ENCODE data around the gene BUD23.
"Not testable (repeated sequence)": the region's sequence is repeated elsewhere in the genome, so short reads cannot be mapped to it uniquely, and the experiment has no call there.

The BUD23 gene

DNA sequence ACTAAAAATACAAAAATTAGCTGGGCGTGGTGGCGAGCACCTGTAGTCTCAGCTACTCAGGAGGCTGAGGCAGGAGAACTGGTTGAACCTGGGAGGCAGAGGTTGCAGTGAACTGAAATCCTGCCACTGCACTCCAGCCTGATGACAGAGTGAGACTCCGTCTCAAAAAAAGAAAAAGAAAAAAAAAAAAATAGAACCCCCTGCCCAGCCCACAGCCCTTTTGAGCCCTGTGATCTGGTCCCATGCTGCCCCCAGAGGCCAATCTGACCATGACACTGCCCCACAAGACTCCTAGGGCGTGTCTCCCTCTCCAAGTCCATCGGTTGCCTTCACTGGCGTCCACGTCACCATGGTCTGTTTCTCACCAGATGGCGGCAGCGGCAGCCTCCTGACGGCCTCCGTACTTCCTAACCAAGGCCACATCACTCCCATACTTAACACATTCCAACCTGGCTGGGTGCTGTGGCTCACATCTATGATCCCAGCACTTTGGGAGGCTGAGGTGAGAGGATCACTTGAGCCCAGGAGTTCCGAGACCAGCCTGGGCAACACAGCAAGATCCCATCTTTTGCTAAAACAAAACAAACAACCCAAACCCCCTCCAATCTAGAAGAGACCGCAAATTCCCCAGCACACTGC is 18.1 kb downstream of the BUD23 start:
- peak; percentile 76 for DNase-seq (ENCODE audit: low spot score)

DNA sequence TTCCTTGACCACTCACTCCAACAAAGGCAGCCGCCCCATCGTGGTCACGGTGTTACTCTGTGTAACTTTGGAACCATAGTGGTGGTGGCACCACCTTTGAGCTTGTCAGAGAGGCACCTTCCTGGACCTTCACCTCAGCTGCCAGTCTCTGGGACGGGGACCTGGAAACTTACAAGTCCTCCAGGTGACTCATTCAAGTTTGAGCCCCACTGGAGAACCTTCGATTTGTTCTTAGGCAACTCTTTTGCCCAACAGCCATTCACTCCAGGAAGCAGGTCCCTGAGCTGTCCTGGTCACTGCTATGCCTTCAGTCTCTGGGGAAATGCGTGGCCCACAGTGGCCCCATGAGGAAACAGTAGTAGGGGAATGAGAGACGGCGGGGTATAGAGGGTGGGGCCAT is 18.8 kb downstream of the BUD23 start:
- no peak for DNase-seq (ENCODE audit: low spot score)

DNA sequence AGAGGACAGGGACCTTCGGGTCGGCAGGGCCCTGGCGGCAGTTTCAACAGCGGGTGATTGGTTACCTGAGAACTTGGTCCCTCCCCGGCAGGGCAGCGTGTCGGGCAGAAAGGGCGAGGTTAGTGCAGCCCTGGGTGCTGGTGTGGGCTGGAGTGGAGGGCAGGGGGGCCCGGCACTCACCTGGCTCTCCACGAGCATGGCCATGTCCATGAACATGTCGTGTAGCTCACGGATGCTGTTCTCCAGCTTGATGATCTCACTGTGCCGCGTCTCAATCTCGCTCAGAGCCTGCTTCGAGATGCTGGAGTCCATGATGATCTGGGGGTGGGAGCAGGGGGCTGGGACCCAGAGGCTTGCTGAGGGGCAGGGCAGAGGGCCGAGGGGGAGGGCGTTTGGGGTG is 19.3 kb downstream of the BUD23 start:
- no peak for DNase-seq (ENCODE audit: low spot score)

DNA sequence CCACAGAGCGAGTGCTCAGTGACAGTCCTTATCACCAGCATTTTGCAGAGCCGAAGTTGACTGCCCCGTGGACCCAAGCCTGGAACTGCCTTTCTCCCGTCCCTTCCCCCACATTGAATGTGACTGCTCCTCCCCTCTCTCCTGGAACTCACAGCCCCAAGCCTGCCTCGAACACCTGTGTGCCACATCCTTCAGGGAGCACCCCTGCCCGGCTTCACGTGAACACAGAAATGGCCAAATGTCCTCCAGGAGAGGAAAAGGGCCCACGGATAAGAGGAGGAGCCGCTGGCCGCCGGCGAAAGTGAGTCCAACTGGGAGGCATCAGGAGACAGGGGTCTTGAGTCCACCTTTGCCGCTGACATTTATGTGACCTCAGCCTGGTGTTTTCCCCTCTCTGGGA is 19.8 kb downstream of the BUD23 start:
- no peak for DNase-seq (ENCODE audit: low spot score)

DNA sequence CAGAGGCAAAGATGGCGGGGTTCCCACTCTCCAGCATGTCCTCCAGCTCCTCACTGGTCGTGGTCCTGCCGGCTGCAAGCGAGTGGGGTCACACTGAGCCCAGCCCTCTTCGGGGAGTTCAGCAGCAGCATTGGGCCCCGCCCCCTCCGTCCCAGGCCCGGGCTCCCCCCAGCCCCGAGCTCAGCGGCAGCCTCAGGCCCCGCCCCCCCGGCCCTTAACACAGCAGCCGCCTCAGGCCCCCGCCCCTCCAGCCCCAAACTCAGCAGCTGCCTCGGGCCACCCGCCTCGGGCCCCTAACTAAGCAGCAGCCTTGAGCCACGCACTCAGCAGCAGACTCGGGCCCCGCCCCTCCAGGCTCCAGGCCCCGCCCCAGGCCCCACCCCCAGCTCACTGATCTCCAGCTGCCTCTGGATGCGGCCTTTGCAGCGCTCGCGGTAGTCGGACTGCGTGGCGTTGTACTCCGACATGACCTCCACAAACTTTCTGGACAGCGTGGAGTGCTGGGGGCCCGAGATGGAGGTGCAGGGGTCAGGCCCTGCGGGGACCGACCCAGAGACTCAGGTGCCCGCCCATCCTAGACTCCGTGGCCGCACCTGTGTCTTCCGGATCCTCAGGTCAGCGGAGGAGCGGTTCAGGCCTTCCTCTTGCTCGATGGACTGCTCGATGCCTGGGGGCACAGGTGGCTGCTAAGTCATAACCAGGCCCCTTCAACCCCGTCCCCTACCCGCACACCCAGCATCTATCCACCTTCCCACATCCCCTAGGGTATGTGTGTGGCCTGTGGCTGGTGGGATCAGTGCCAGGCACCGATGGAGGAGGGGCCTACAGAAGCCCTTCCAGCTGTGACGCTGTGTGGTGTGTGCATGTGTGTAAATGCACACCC is 20.6 kb downstream of the BUD23 start:
- no peak for DNase-seq (ENCODE audit: low spot score)

DNA sequence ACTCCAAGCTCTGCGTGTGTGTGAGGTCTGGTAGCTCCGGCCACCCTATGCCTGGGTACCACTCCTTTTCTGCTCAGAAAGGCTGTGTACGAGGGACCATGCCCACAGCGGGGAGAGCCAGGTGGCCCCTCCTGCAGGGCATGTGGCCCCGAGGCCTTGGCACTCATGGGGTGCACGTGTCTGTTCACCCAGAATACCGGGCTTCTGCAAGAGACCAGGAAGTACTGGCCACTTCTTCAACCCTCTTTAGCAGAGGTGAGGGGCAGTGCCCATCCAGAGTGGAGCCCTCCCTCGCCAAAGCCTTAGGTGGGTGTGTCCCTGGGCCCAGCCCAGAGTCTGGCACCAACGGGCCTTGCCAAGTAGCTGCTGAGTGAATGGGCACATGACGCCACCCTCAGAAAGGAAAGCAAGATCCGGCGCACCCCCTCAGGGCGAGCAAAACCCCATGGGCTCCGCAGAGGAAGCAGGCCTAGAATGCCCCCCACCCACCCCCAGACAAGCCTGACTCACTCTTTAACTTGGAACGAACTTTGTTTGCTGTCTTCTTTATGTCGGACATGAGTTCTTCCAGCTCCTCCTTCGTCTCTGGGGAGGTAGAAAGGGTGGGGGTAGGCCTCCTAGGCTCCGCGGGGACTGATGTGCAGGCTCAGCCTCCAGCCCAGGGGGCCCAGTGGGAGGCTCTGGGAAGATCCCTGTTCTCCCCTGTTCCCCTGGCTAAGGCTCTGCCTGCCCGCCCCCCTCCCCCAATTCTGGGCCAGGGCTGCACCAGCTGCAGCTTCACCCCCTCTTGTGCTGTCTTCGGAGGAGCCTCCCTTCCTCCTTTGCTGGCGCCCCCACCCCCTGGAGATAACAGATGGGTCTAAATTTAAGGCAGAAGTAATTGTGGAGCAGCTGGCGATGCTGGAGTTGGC is 21.5 kb downstream of the BUD23 start:
- no peak for DNase-seq (ENCODE audit: low spot score)

DNA sequence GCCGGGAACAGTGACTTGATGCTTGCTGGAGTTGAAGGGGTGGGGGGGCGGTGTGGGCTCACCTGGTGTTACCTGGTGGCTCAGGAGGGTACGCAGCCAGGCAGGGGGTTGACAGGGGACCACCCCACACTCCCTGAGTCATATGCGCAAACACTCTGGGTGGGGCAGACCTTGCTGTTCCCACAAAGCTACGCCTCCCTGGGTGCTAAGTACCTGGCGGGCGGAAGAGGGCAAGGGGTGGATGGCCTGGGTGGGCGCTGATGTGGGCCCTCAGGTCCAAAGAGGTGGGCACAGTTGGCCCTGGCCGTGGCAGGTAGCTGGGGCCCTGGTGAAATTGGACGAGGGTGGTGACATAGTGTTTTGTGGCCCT is 22.1 kb downstream of the BUD23 start:
- no peak for DNase-seq (ENCODE audit: low spot score)

DNA sequence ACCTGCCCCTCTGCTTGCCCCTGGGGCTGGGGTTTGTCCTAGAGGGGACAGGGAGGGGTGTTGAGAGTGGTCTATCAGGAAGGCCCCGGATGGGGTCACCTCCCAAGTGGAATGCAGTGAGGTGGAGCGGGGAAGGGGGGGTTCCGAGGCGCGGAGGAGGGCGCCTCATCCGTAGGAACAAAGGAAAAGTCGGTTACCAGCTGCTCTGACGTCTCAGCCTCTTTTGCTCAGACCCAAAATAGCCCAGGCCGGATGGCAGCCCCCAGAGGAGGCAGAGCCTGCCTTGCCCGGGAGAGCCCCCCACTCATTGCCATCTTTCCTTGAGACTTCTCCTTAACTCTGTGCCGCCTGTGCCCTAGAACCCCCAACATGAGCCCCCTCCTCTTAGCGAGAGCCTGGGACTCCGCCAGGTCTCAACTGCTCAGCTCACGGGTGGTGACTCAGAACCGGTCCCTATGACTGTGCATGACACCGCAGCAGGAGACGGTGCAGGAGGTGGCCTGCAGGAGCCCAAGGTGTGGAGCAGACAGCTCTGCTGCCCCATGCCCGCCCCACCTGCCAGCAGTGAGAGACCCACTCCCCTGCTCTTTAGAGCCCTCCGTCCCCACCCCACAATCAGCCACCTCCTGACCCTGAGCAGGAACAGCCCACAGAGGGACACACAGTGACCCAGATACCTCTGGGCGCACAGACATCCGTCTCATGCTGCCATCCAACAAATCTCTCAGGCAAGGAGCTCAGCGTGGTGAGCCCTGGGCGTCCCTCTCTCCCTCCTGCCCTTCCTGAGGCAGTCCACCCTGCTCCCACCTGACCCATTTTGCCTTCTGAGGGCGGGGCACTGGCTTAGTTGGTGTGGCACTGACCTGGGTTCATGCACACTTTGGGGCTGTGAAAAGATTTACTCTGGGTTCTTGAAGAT is 23.0 kb downstream of the BUD23 start:
- DNase-seq (ENCODE audit: low spot score): peak; percentile 52

DNA sequence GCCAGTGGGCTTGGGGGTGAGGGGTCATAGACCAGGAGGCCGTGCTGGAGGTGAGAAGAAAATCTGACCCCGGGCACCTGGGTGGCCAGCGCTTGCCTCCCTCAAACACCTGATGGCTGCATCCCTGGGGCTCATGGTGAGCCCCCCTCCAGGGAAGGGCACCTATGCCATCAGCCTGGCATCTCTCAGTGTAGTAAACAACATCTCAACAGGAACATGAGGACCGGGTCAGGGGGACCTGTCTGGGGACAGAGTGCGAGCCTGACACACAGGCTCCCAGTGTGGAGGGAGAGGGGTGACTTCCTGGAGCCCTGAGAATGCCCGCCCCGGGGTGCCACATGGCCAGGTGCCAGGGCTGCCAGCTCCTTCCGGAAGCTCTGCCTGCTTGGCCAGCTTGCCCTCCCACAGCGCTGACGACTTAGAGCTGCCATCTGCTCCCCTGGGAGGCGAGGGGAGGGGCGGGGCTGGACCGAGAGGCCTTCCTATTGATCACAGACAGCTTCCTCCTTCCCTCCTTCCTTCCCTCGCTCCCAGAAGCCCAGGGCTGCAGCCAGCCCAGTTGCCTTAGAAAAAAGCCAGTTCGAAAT is 23.7 kb downstream of the BUD23 start:
- no peak for DNase-seq (ENCODE audit: low spot score)

DNA sequence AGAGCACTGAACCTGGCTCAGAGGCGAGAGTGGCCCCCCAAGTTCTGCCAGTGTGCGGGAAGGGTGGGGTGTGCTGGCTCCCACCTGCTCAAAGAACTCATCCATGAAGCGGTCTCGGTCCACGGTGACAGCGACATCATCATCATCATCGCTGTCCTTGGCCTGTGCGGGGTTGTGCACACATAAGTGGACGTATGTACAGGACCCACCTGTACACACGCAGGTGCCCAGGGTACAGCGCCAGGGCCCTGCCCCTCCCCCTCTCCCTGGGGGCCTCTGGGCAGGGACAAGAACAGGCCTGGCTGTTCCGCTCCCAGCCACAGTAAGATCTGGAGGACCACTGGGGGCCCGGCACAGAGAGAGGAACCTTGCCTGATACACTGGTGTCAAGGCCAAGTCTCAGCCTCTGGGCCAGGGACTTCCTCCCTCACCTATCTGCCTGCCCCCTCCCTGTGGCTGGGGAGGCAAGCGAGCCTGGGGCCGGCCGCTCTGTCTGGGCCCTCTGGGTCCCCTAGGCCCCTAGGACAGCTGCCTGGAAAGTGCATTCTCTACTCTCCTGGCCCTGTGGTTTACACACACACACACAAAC is 25.7 kb downstream of the BUD23 start:
- no peak for DNase-seq (ENCODE audit: low spot score)

DNA sequence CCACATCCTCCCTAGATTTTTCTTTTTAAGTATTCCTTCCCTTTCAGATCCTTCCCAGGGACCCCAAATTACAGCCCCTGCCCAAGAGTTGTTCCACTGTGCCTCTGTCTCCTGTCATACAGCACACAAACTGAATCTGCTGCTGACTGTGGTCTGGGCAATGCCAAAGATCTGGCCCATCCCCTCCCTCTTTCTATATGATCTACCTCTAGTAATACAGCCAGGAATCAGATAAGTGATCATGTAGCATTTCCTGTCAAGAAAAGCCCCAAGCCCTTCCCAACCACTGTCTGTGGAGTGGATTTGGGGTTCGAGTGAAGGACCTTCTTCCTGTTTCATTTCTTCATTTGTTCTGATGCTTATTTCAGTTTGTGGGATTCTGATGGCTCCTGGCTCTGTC is 29.4 kb downstream of the BUD23 start:
- DNase-seq (ENCODE audit: low spot score): no peak

DNA sequence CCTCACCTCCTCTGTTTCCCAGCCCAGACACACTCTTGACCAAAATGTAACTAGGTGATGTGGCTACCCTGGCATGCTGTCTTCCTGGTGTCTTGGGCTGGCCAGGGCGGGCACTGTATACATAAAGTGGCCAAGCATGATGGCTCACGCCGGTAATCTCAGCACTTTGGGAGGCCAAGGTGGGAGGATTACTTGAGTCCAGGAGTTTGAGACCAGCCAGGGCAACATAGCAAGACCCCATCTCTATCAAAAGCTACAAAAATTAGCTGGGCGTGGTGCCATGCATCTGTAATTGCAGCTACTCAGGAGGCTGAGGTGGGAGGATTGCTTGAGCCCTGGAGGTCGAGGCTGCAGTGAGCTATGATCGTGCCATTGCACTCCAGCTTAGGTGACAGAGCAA is 29.9 kb downstream of the BUD23 start:
- DNase-seq (ENCODE audit: low spot score): not testable (repeated sequence)

DNA sequence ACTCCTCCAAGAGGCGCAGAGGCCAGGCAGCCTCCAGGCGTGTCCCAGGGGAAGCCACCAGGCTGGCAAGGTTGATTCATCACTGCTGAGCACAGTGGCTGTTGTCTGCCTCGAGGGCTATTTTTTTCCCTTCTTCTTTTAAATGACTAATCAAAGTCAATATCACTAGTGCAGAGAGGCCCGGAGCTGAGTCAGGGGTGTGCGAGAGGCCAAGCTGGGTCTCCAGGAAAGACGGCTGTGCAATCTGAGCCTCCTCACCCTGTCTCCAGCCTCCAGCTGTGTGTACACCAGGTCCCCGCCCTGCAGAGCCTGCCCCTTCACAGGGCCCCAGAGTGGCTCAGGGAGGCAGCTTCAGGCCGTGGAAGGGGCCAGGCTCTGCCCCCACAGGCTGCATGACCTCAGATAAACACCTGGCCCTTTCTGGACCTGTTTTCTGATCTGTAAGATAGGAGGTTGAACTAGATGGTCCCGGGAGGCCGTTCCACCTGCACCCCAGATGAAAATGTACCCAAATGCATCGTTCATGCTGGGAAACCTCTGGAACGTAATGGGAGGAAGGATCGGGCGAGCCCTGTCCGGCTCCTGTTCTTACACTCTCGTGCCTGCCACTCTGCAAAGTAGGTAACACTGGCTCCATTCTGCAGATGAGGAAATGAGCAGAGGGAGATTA is 32.4 kb downstream of the BUD23 start:
- DNase-seq (ENCODE audit: low spot score): peak; percentile 99

DNA sequence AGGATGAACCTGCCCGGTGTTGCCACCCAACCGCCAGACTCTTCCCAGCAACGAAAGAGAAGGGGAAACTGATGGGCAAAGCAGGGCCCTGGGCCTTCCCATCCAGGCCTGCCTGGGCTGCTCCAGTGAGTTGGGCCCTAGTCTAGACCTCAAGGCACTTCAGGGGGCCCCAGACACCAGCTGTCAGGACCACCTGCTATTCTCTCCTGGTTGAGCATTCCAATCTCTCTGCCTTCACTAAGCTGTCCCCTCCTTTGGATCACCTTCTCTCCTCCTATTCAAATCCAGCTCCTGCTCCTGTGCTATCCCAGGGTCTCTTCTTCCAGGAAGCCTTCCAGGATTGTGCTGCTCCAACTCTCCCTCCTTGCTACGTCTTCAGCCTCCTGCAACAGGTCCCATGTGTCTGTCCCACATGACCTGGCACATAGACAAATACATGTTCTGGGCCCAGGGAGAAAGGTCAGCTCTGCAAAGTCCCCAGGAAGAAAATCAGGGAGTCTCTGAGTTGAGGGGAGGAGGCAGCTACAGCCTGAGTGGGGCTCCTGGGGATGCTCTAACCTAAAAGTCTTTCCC is 33.0 kb downstream of the BUD23 start:
- DNase-seq (ENCODE audit: low spot score): no peak

DNA sequence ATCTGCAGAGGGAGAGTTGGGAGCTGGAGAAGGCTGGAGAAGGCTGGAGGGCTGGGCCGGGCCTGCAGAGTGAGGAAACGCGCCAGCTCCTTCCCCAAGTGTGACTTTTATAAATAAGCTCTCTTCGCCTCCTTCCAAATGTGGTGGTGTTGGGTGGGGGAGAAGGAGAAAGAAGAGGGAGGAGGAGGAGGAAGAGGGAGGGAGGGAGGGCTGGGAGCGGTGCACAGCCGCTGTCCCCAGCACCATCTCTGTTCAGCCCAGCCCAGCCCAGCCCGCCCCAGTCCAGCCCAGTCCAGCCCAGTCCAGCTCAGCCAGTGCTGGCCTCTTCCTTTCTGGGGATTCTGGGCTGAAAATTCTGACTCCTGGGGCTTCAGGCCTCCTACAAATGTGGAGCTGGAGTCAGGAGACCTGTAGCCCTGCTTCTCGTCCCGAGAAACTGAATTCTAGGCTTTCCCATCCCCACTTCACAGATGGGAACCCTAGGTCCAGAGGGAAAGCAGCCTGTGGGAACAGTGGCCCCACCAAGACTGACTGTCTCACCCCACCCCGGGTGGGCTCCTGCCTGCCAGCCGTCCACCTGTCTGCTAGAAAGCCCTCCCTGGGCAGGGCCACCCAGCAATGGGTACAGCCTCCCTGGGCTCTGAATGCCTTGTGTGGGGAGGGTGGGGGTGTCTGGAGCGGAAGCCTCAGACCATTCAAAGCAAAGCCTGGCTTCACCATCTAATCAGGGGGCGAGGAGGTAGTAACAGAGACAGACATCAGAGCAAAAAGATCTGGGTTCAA is 33.8 kb downstream of the BUD23 start:
- DNase-seq (ENCODE audit: low spot score): peak; percentile 56

DNA sequence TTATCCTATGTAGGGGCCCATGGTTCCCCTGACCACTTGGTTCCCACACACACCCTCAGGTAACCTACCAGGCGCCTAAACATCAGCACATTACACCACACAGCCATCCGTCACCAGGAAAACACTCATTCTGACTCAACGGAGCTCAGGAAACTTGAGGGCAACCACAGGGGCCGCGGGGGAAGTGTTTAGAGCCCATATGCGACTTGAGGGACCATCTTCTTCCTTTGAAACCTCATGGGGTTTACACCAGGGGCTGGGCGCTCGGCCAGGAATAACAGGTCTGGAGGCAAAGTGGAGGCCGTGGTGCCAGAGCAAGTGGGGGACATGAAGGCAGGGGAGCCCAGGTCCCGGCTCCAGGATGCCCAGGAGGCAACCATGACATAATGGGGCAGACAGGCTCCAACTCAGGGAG is 34.6 kb downstream of the BUD23 start:
- DNase-seq (ENCODE audit: low spot score): peak; percentile 97

DNA sequence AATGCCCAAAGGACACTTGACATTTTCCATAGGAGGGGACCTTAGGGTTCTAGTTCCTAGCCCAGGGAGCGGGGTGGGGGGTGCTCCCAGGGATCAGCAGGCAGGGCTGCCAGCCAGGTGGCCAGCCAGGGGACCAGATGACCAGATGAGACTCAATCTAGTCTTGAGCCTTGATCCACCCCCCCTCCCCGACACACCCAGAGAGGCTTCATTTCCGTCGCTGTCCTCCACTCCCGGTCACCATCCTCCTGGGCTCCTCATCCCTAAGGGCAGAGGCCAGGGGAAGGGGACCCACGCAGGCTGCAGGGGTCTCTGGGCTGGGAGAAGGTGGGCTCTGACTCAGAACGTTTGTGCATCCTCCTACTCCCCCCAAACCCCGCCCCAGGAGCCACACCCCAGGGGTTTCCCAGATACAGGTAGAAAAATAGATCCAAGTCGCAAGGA is 35.1 kb downstream of the BUD23 start:
- DNase-seq (ENCODE audit: low spot score): peak; percentile 72

DNA sequence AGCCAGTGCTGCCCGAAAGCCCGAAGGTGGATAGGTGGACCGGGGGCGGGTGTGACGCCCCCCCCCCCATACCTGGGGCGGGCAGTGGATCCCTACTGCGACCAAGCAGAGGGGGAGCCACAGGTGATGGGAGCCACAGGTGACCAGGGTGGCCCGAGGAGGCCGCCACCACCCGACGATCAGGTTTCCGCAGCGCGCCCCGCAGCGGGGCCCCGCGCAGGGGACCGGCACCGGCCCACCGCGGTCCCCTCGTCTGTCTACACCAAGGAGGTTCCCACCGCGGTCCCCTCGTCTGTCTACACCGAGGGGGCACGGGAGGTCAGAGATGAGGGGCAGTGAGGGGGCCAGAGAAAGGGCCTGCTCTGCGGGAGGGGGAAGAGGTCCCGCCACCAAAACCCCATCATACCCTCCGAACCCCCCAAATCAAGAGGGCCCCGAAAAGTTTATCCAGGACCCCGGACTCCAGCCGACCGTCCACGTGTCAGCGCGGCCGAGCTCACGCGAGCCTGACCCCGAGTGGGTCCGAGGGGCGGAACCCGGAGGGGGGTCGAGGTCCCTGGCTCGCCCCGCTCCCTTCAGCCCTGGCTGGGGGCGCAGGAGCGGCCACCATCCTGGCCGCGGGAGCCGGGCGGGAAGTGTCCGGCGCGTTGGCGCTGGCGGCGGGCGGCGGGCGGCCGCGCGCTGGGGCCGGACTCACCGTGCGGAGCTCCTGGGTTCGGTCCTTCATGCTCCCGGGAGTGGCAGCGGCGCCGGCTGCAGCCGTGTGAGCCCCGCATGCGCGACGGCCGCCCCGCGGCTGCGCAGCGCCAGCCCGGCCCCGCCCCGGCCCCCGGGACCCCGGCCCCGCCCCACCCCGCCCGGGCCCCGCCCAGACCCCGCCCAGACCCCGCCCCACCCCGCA is 35.8 kb downstream of the BUD23 start, which contains the start of gene STX1A:
Gene STX1A, minus strand, starts transcription at position 765 of the 901 bp plus-strand sequence. Its CDS starts 38 bp downstream, at position 727.
- peak; percentile 78 for DNase-seq (ENCODE audit: low spot score)
